Measurements from ENCODE around the gene CTSC. TPM values are rescaled to one million over a fixed set of nuclear protein-coding genes. Genes with fewer than 3 reads are reported as not detected.

The CTSC gene
- total RNA-seq, 1 donor from 2014 or later: 164 TPM

GRCh38 chr11:88378422-88379066 is 41.0 kb upstream of the CTSC start:
- intact Hi-C loops (cut with DNase I): no loop called here
- DNase-seq (ENCODE audit: low spot score in 2 of 2): no peak
- no peak overlapping the region for H3K27ac ChIP-seq

GRCh38 chr11:88377646-88378045 is 40.1 kb upstream of the CTSC start:
- no peak for DNase-seq (ENCODE audit: low spot score in 2 of 2)
- intact Hi-C loops (cut with DNase I): no loop called here
- Histone ChIP-seq H3K27me3 (no peaks in the 10 kb centered on the region), H3K9me3 (no peaks in the 10 kb centered on the region), H3K4me3 (no peak overlapping the region), H3K36me3 (no peaks in the 10 kb centered on the region), H3K4me1 (no peaks in the 10 kb centered on the region), H3K27ac (no peak overlapping the region)
- TF ChIP-seq CTCF (IDR thresholded peaks at IDR 0.05): no peak

More at GRCh38 chr11:88378422-88379066, 41.0 kb upstream of the CTSC start:
- Histone ChIP-seq H3K9me3 (no peaks in the 10 kb centered on the region), H3K4me3 (no peak overlapping the region), H3K36me3 (no peaks in the 10 kb centered on the region), H3K4me1 (no peaks in the 10 kb centered on the region), H3K27me3 (no peaks in the 10 kb centered on the region)
- TF ChIP-seq CTCF (IDR thresholded peaks at IDR 0.05): no peak

- H3K36me3 ChIP-seq: no peaks in the 10 kb centered on the region
- no peak overlapping the region for H3K4me3 ChIP-seq
- intact Hi-C loops (cut with DNase I): no loop called here
- no peak for TF ChIP-seq CTCF (IDR thresholded peaks at IDR 0.05)
- no peaks in the 10 kb centered on the region for H3K27me3 ChIP-seq
- no peaks in the 10 kb centered on the region for H3K4me1 ChIP-seq
- no peaks in the 10 kb centered on the region for H3K9me3 ChIP-seq
- no peak overlapping the region for H3K27ac ChIP-seq
- no peak for DNase-seq (ENCODE audit: low spot score in 2 of 2)
These were observed 39.6 kb upstream of the CTSC start for GRCh38 chr11:88377144-88377543.

GRCh38 chr11:88375927-88376470 is 38.5 kb upstream of the CTSC start:
- TF ChIP-seq CTCF (IDR thresholded peaks at IDR 0.05): no peak
- H3K4me1 ChIP-seq: no peaks in the 10 kb centered on the region
- intact Hi-C loops (cut with DNase I): no loop called here
- H3K9me3 ChIP-seq: no peaks in the 10 kb centered on the region
- H3K27ac ChIP-seq: no peak overlapping the region
- H3K4me3 ChIP-seq: no peak overlapping the region
- H3K27me3 ChIP-seq: no peaks in the 10 kb centered on the region
- H3K36me3 ChIP-seq: no peaks in the 10 kb centered on the region
- DNase-seq (ENCODE audit: low spot score in 2 of 2): no peak

GRCh38 chr11:88370782-88371181 is 33.2 kb upstream of the CTSC start:
- Histone ChIP-seq H3K27ac (no peak overlapping the region), H3K4me1 (no peaks in the 10 kb centered on the region), H3K36me3 (no peaks in the 10 kb centered on the region), H3K9me3 (no peaks in the 10 kb centered on the region), H3K27me3 (no peaks in the 10 kb centered on the region), H3K4me3 (no peak overlapping the region)
- no peak for DNase-seq (ENCODE audit: low spot score in 2 of 2)
- TF ChIP-seq CTCF (IDR thresholded peaks at IDR 0.05): no peak
- intact Hi-C loops (cut with DNase I): no loop called here

All from ascending aorta (tissue), 2 donors.